ENCODE measurements around the gene GNB5. TPM values are rescaled to one million over a fixed set of nuclear protein-coding genes. Genes with fewer than 3 reads are reported as not detected.

GNB5 gene
- total RNA-seq, 1 experiment from 2014 or later: 29.8 TPM

DNA sequence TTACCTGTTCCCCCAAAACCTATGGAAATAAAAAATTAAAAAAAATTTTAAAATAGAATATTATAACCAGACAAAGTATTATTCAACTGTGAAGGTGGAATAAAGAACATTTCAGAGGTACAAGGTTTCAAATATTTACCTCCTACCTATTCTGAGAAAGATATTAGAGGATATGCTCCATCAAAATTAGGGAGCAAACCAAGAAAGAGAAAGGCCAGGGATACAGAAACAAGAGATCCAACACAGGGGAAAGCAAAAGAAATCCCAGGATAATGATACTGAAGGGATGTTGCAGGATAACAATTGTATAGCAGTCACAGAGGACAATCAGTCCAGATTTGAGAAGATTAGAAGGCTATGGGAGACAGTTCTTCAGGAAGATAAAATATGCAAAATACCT, 101.0 kb downstream of the GNB5 start:
- Mint-ChIP-seq H3K27ac (no peak overlapping the region), H3K27me3 (ENCODE audit: low read depth) (no peaks in the 10 kb centered on the region), H3K4me3 (no peak overlapping the region), H3K4me1 (no peaks in the 10 kb centered on the region), H3K36me3 (ENCODE audit: insufficient read depth in 1 of 3, low read depth in 3 of 3) (0 out of 7 replicates have a peak, but pooled peaks cover 0 to 4% (median 0%) of the 10 kb centered on the region in 3 experiments), H3K9me3 (peaks cover 10 to 12% of the 10 kb centered on the region in 2 experiments)
- Histone ChIP-seq H4K91ac (ENCODE audit: insufficient read length, low read depth, low read length) (no peak overlapping the region), H2BK15ac (ENCODE audit: low read depth, low read length) (no peak overlapping the region), H3K23me2 (ENCODE audit: insufficient read length, low read depth, low read length, poor library complexity, severe bottlenecking) (no peaks in the 10 kb centered on the region), H3K4me1 (ENCODE audit: insufficient read depth, low read length) (no peaks in the 10 kb centered on the region), H2BK120ac (ENCODE audit: low read depth, low read length, poor library complexity, severe bottlenecking) (no peak overlapping the region), H4K20me1 (ENCODE audit: control insufficient read depth, insufficient read depth, insufficient read length) (no peaks in the 10 kb centered on the region), H2AFZ (ENCODE audit: low read length) (no peak overlapping the region), H3K23ac (ENCODE audit: insufficient read length, low read depth, low read length) (no peak overlapping the region), H3K9me3 (ENCODE audit: control insufficient read depth, low read depth, low read length) (no peaks in the 10 kb centered on the region), H4K5ac (ENCODE audit: insufficient read length, low read depth, low read length) (no peak overlapping the region), H3T11ph (ENCODE audit: low read length) (no peak overlapping the region), H3K18ac (ENCODE audit: insufficient read length, low read depth, low read length) (no peak overlapping the region), H3K4ac (ENCODE audit: low read depth, low read length) (no peak overlapping the region), H4K8ac (replicated peaks; ENCODE audit: insufficient read length, low read depth, low read length) (no peak overlapping the region), H3K14ac (ENCODE audit: insufficient read depth, low read length) (no peak overlapping the region), H3K79me1 (ENCODE audit: insufficient read depth, low read depth, low read length, poor library complexity, severe bottlenecking) (no peaks in the 10 kb centered on the region), H2BK5ac (ENCODE audit: insufficient read length, low read length) (no peak overlapping the region), H3K9ac (ENCODE audit: extremely low read depth, insufficient read length, low read length) (no peak overlapping the region), H3K4me2 (ENCODE audit: insufficient read depth, insufficient read length, low read length) (no peak overlapping the region), H3K56ac (ENCODE audit: insufficient read length, low read depth, low read length) (no peak overlapping the region), H2BK12ac (ENCODE audit: insufficient read length, low read depth, low read length) (no peak overlapping the region), H2BK20ac (ENCODE audit: low read depth, low read length, poor library complexity, severe bottlenecking) (no peak overlapping the region), H3K27ac (ENCODE audit: insufficient read length, low read depth, low read length) (no peak overlapping the region), H3K79me2 (ENCODE audit: insufficient read depth, low read length) (no peaks in the 10 kb centered on the region), H3K27me3 (ENCODE audit: insufficient read depth, low read length) (no peaks in the 10 kb centered on the region), H2AK5ac (ENCODE audit: insufficient read length, low read length) (no peak overlapping the region)
- no peak for DNase-seq
- TF ChIP-seq, protein P1, sequence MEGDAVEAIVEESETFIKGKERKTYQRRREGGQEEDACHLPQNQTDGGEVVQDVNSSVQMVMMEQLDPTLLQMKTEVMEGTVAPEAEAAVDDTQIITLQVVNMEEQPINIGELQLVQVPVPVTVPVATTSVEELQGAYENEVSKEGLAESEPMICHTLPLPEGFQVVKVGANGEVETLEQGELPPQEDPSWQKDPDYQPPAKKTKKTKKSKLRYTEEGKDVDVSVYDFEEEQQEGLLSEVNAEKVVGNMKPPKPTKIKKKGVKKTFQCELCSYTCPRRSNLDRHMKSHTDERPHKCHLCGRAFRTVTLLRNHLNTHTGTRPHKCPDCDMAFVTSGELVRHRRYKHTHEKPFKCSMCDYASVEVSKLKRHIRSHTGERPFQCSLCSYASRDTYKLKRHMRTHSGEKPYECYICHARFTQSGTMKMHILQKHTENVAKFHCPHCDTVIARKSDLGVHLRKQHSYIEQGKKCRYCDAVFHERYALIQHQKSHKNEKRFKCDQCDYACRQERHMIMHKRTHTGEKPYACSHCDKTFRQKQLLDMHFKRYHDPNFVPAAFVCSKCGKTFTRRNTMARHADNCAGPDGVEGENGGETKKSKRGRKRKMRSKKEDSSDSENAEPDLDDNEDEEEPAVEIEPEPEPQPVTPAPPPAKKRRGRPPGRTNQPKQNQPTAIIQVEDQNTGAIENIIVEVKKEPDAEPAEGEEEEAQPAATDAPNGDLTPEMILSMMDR (conservative IDR thresholded peaks at IDR 0.05): no peak

All from H9 (cell line).